Brain microvascular endothelial cell (primary cell): ENCODE data around the gene PLAGL1.

Experiments used
- DNase-seq: peaks from one replicate; pipeline ENCODE4 v3.0.0-alpha.2; 2020
- H3K27ac ChIP-seq: fragments of 250-450 bp; sonication (Bioruptor Pico); 2 replicates; pipeline ENCODE4 v1.5.1; 2020; ENCODE audit warnings: mild to moderate bottlenecking, moderate library complexity
- H3K27me3 ChIP-seq: fragments of 250-450 bp; sonication (Bioruptor Pico); replicated peaks from 2 replicates; pipeline ENCODE4 v1.5.1; 2020; ENCODE audit warnings: mild to moderate bottlenecking
- H3K36me3 ChIP-seq: fragments of 250-450 bp; sonication (Bioruptor Pico); replicated peaks from 2 replicates; pipeline ENCODE4 v1.5.1; 2020; ENCODE audit warnings: mild to moderate bottlenecking
- H3K4me3 ChIP-seq: 2 replicates; pipeline ENCODE4 v1.5.1; 2011; ENCODE audit warnings: low read depth, mild to moderate bottlenecking, control low read depth, low read length, moderate library complexity
- CTCF ChIP-seq: IDR thresholded peaks from 2 replicates; pipeline ENCODE4 v1.5.1; 2011; ENCODE audit warnings: low read depth, mild to moderate bottlenecking, moderate library complexity, low read length, control low read depth, inconsistent platforms; ENCODE audit errors: missing control alignments
- in situ Hi-C: cut with HindIII; loops from 2 replicates; pipeline ENCODE4 v1.10.0; 2017; ENCODE audit warnings: low sequenced_read_pairs, low pct_ligation_motif_present

PLAGL1 gene, protein sequence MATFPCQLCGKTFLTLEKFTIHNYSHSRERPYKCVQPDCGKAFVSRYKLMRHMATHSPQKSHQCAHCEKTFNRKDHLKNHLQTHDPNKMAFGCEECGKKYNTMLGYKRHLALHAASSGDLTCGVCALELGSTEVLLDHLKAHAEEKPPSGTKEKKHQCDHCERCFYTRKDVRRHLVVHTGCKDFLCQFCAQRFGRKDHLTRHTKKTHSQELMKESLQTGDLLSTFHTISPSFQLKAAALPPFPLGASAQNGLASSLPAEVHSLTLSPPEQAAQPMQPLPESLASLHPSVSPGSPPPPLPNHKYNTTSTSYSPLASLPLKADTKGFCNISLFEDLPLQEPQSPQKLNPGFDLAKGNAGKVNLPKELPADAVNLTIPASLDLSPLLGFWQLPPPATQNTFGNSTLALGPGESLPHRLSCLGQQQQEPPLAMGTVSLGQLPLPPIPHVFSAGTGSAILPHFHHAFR

GRCh38 chr6:144008120-144008811, at the start of gene PLAGL1:
TSS of gene PLAGL1 (minus strand) at chr6:144008259. CDS start at chr6:143948136, 60,123 bp downstream.
- H3K36me3 ChIP-seq = no peaks in the 10 kb centered on the region
- DNase-seq = peak; percentile 31
- H3K27ac ChIP-seq = peak within 1 kb of the TSS; percentile 54
- in situ Hi-C loops = no loop called here
- H3K4me3 ChIP-seq = peak within 1 kb of the TSS; percentile 61
- no peaks in the 10 kb centered on the region for H3K27me3 ChIP-seq
- TF ChIP-seq CTCF = no peak

DNA sequence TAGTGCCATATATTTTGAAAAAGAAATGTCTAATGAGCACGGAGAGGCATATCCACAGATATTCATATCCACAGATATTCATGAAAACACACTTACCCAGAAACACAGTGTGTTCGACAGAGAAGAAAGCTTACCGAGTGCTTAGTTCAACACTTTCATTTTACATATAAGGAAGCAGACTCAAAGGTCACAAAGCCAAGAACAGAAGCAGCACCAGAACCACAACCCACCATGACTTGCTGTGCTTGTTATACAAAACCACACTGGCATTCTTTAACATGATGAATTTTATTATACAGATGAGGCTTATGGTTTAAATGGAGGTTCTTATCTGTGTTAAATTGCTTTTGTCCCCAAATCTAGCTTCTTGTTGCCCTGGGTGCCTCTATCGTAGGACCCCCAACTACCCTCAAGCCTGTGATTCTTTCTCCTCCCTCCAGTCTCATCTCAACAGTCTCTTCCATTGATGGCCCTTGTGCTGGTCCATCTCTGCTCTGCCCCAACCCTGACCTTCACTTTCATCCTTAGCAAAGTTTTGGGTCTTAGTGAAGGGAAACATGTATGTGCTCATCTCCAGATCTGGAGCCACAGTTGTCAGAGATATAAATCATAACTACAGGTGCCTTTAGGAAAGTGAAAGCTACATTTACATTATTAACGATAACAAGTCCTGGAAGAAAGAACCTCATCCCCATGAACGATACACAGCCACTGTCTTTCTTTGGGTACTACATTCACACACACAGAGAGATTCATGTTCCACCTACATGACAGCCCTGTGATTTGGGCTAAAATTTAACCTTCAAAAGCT, 47.3 kb upstream of the PLAGL1 start:
- Histone ChIP-seq H3K27me3 (no peaks in the 10 kb centered on the region), H3K27ac (no peak overlapping the region), H3K4me3 (no peak overlapping the region), H3K36me3 (no peaks in the 10 kb centered on the region)
- no peak for DNase-seq
- in situ Hi-C loops = no loop called here
- no peak for TF ChIP-seq CTCF

DNA sequence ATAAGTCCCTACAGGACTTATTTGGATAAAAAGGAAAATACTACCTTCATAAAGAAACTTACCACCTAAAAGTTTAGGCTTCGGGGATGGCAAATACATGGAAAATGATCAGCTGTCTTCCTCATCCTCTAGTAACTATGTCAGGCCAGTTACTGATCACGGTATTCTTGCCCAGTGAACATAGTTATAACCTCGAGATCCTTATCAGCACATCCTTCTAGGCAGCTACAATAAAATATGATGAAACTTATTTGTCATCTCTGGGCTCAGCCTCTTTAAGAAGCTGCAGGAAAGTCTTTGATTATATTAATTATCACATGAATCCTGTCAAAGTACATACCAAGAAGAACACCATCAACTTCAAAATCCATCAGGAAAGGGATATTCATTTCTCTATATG, 45.5 kb upstream of the PLAGL1 start:
- in situ Hi-C loops = no loop called here
- H3K27ac ChIP-seq = no peak overlapping the region
- no peak overlapping the region for H3K4me3 ChIP-seq
- TF ChIP-seq CTCF = no peak
- H3K36me3 ChIP-seq = no peaks in the 10 kb centered on the region
- no peaks in the 10 kb centered on the region for H3K27me3 ChIP-seq
- no peak for DNase-seq

GRCh38 chr6:144052488-144052887, 44.4 kb upstream of the PLAGL1 start:
- Histone ChIP-seq H3K27ac (no peak overlapping the region), H3K27me3 (no peaks in the 10 kb centered on the region), H3K4me3 (no peak overlapping the region), H3K36me3 (no peaks in the 10 kb centered on the region)
- no peak for TF ChIP-seq CTCF
- in situ Hi-C loops = no loop called here
- no peak for DNase-seq

DNA sequence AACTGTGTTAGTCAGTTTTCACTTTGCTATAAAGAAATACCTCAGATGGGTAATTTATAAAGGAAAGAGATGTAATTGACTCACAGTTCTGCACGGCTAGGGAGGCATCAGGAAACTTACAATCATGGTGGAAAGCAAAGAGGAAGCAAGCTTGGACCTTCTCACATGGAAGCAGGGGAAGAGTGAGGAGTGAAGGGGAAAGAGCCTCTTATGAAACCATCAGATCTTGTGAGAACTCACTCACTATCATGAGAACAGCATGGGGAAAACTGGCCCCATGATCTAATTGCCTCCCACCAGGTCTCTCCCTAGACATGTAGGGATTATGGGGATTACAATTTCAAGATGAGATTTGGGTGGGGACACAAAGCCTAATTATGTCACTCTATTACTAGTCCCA, 41.3 kb upstream of the PLAGL1 start:
- Histone ChIP-seq H3K36me3 (no peaks in the 10 kb centered on the region), H3K4me3 (no peak overlapping the region), H3K27me3 (no peaks in the 10 kb centered on the region), H3K27ac (no peak overlapping the region)
- no peak for TF ChIP-seq CTCF
- in situ Hi-C loops = no loop called here
- DNase-seq = no peak
